Hepatocyte (in vitro differentiated cells): ENCODE measurements around the gene SFMBT2. TPM values are rescaled to one million over a fixed set of nuclear protein-coding genes. Genes with fewer than 3 reads are reported as not detected.

ENCODE experiments used
- DNase-seq: peaks from one replicate; pipeline ENCODE4 v3.0.0-alpha.2; 2016; ENCODE audit warnings: low spot score
- H2AFZ ChIP-seq: fragments of 200-600 bp; sonication (generic); 2 replicates; pipeline ENCODE4 v1.6.0; 2016; ENCODE audit warnings: antibody characterized with exemption, mild to moderate bottlenecking
- H3K27ac ChIP-seq: fragments of 200-600 bp; sonication (generic); 2 replicates; pipeline ENCODE4 v1.5.1; 2016; ENCODE audit warnings: mild to moderate bottlenecking
- H3K27me3 ChIP-seq: fragments of 200-600 bp; sonication (generic); 2 replicates; pipeline ENCODE4 v1.6.1; 2016
- H3K36me3 ChIP-seq: fragments of 200-600 bp; sonication (generic); replicated peaks from 2 replicates; pipeline ENCODE4 v1.5.1; 2016; ENCODE audit warnings: low read depth; ENCODE audit not compliant: insufficient read depth
- H3K4me1 ChIP-seq: fragments of 200-600 bp; sonication (generic); 2 replicates; pipeline ENCODE4 v1.5.1; 2016; ENCODE audit warnings: mild to moderate bottlenecking, moderate library complexity; ENCODE audit not compliant: insufficient read depth
- H3K4me2 ChIP-seq: fragments of 200-600 bp; sonication (generic); 2 replicates; pipeline ENCODE4 v1.6.0; 2016
- H3K4me3 ChIP-seq: fragments of 200-600 bp; sonication (generic); 2 replicates; pipeline ENCODE4 v1.5.1; 2016; ENCODE audit warnings: mild to moderate bottlenecking
- H3K79me2 ChIP-seq: fragments of 200-600 bp; sonication (generic); 2 replicates; pipeline ENCODE4 v1.6.0; 2017; ENCODE audit warnings: mild to moderate bottlenecking
- H3K9me2 ChIP-seq: fragments of 200-600 bp; sonication (generic); replicated peaks from 2 replicates; pipeline ENCODE4 v1.6.0; 2017; ENCODE audit warnings: mild to moderate bottlenecking; ENCODE audit not compliant: insufficient read depth
- H3K9me3 ChIP-seq: fragments of 200-600 bp; sonication (generic); 2 replicates; pipeline ENCODE4 v1.5.1; 2016; ENCODE audit warnings: low read depth, mild to moderate bottlenecking
- H4K20me1 ChIP-seq: fragments of 200-600 bp; sonication (generic); 2 replicates; pipeline ENCODE4 v1.6.0; 2016; ENCODE audit warnings: mild to moderate bottlenecking; ENCODE audit not compliant: insufficient read depth, poor library complexity, severe bottlenecking
- CTCF ChIP-seq: fragments of 200-600 bp; sonication (generic); IDR thresholded peaks from 2 replicates; pipeline ENCODE4 v1.5.1; 2016; ENCODE audit warnings: antibody characterized with exemption, mild to moderate bottlenecking; ENCODE audit not compliant: poor library complexity
- EZH2 ChIP-seq: fragments of 200-600 bp; sonication (generic); IDR thresholded peaks from 2 replicates; pipeline ENCODE4 v1.6.1; 2016; ENCODE audit warnings: antibody characterized with exemption, mild to moderate bottlenecking, borderline replicate concordance
- EZH2phosphoT487 ChIP-seq: fragments of 200-600 bp; sonication (generic); IDR thresholded peaks from one replicate; pipeline ENCODE4 v1.6.1; 2018; ENCODE audit warnings: antibody characterized with exemption, mild to moderate bottlenecking, low read depth, moderate library complexity; ENCODE audit not compliant: unreplicated experiment, severe bottlenecking
- WGBS: methylation state at CpG from one replicate; pipeline ENCODE4 v1.1.6; 2016; ENCODE audit warnings: low lambda C conversion rate; ENCODE audit errors: missing lambda C conversion rate; 5-methylcytosine and 5-hydroxymethylcytosine counted together
- polyA plus RNA-seq: library from polyadenylated mRNA; unstranded; fragments of >200 nt; fragmentation: Nextera tagmentation; extraction: Ambion mirVana; gene quantifications from 2 replicates; pipeline ENCODE4 v1.2.1, GENCODE V29; 2016
- total RNA-seq: library from RNA; depleted of rRNA; stranded (reverse); fragments of >200 nt; gene quantifications from 2 replicates; pipeline ENCODE4 v1.2.3, GENCODE V29; 2014

SFMBT2 gene
- total and polyA plus RNA-seq, 2 experiments from 2014 or later = 1.1 to 3.8 TPM

GRCh38 chr10:7152341-7152740, 258.5 kb downstream of the SFMBT2 start:
- Histone ChIP-seq H3K4me2 (no peak overlapping the region), H3K4me3 (no peak overlapping the region), H4K20me1 (no peaks in the 10 kb centered on the region), H3K27me3 (no peaks in the 10 kb centered on the region), H3K9me3 (no peaks in the 10 kb centered on the region), H2AFZ (no peak overlapping the region), H3K27ac (no peak overlapping the region), H3K36me3 (no peaks in the 10 kb centered on the region), H3K79me2 (no peaks in the 10 kb centered on the region), H3K4me1 (no peaks in the 10 kb centered on the region), H3K9me2 (no peaks in the 10 kb centered on the region)
- DNase-seq = no peak
- WGBS = 88% methylated on average over 2 of the region's 2 CpGs
- TF ChIP-seq CTCF (no peak), EZH2 (no peak), EZH2phosphoT487 (no peak)

GRCh38 chr10:7151538-7151937, 259.3 kb downstream of the SFMBT2 start:
- no peak overlapping the region for H3K27ac ChIP-seq
- H3K36me3 ChIP-seq = no peaks in the 10 kb centered on the region
- no peak for DNase-seq
- H2AFZ ChIP-seq = no peak overlapping the region
- TF ChIP-seq EZH2 = no peak
- no peak for TF ChIP-seq EZH2phosphoT487
- no peak for TF ChIP-seq CTCF
- no peaks in the 10 kb centered on the region for H3K79me2 ChIP-seq
- WGBS = 37% methylated on average over 4 of the region's 4 CpGs
- no peaks in the 10 kb centered on the region for H3K27me3 ChIP-seq
- H3K9me2 ChIP-seq = no peaks in the 10 kb centered on the region
- H3K4me2 ChIP-seq = no peak overlapping the region
- no peaks in the 10 kb centered on the region for H3K9me3 ChIP-seq
- no peaks in the 10 kb centered on the region for H3K4me1 ChIP-seq
- no peak overlapping the region for H3K4me3 ChIP-seq
- no peaks in the 10 kb centered on the region for H4K20me1 ChIP-seq

- 87% methylated on average over 4 of the region's 4 CpGs for WGBS
- no peak overlapping the region for H2AFZ ChIP-seq
Measured at GRCh38 chr10:7150349-7150748, 260.5 kb downstream of the SFMBT2 start.

More at GRCh38 chr10:7150349-7150748, 260.5 kb downstream of the SFMBT2 start:
- TF ChIP-seq EZH2 = no peak
- TF ChIP-seq EZH2phosphoT487 = no peak
- no peak for TF ChIP-seq CTCF
- Histone ChIP-seq H3K9me2 (no peaks in the 10 kb centered on the region), H3K9me3 (no peaks in the 10 kb centered on the region), H3K36me3 (no peaks in the 10 kb centered on the region), H3K27me3 (no peaks in the 10 kb centered on the region), H3K27ac (no peak overlapping the region), H3K4me1 (no peaks in the 10 kb centered on the region), H4K20me1 (no peaks in the 10 kb centered on the region), H3K79me2 (no peaks in the 10 kb centered on the region), H3K4me2 (no peak overlapping the region), H3K4me3 (no peak overlapping the region)
- no peak for DNase-seq
